ENCODE measurements around the gene GNGT2. TPM values are rescaled to one million over a fixed set of nuclear protein-coding genes. Genes with fewer than 3 reads are reported as not detected.
"Not testable (repeated sequence)": the region's sequence is repeated elsewhere in the genome, so short reads cannot be mapped to it uniquely, and the experiment has no call there.

Gene GNGT2
- total RNA-seq, 3 donors from 2014 or later = 0.48 to 0.66 TPM; not detected in 1

- Histone ChIP-seq H3K27me3 (no peaks in the 10 kb centered on the region), H3K4me1 (no peaks in the 10 kb centered on the region), H3K27ac (peak overlapping the region; percentile 93 to 94), H3K9me3 (no peaks in the 10 kb centered on the region), H3K36me3 (no peaks in the 10 kb centered on the region), H3K4me3 (peak overlapping the region; percentile 64 to 84 (median 71))
- DNase-seq (ENCODE audit: low spot score in 2 of 2) = peak; percentile 92 to 97
- peak in 1 of 3 donors; percentile 22 for TF ChIP-seq CTCF (IDR thresholded peaks at IDR 0.05)
- TF ChIP-seq POLR2A (IDR thresholded peaks at IDR 0.05) = no peak
- TF ChIP-seq POLR2AphosphoS5 (IDR thresholded peaks at IDR 0.05) = peak; percentile 55 to 92 (median 89)
- intact Hi-C loops (cut with DNase I; ENCODE audit: low total_unique reads) = loop anchor here (5.0 kb wide), 1 partner anchor 225 kb away; no protein-coding TSS in a partner anchor
These were observed 18.2 kb downstream of the GNGT2 start for GRCh38 chr17:49191917-49192741.

- no peaks in the 10 kb centered on the region for H3K9me3 ChIP-seq
- no peaks in the 10 kb centered on the region for H3K4me1 ChIP-seq
- H3K36me3 ChIP-seq = no peaks in the 10 kb centered on the region
- H3K27me3 ChIP-seq = no peaks in the 10 kb centered on the region
- H3K4me3 ChIP-seq = peak overlapping the region; percentile 64 to 84 (median 71)
- DNase-seq (ENCODE audit: low spot score in 2 of 2) = no peak
- TF ChIP-seq POLR2AphosphoS5 (IDR thresholded peaks at IDR 0.05) (no peak), POLR2A (IDR thresholded peaks at IDR 0.05) (no peak), CTCF (IDR thresholded peaks at IDR 0.05) (no peak)
- H3K27ac ChIP-seq = peak overlapping the region; percentile 93 to 94
- intact Hi-C loops (cut with DNase I; ENCODE audit: low total_unique reads) = loop anchor here (5.0 kb wide), 1 partner anchor 226 kb away; no protein-coding TSS in a partner anchor
These were observed 18.9 kb downstream of the GNGT2 start for GRCh38 chr17:49191409-49191916.

- Histone ChIP-seq H3K36me3 (no peaks in the 10 kb centered on the region), H3K27ac (no peak overlapping the region), H3K4me1 (no peaks in the 10 kb centered on the region), H3K9me3 (no peaks in the 10 kb centered on the region), H3K27me3 (no peaks in the 10 kb centered on the region), H3K4me3 (no peak overlapping the region)
- no peak for DNase-seq (ENCODE audit: low spot score in 2 of 2)
- TF ChIP-seq POLR2A (IDR thresholded peaks at IDR 0.05) = no peak
- no peak for TF ChIP-seq POLR2AphosphoS5 (IDR thresholded peaks at IDR 0.05)
- no peak for TF ChIP-seq CTCF (IDR thresholded peaks at IDR 0.05)
- intact Hi-C loops (cut with DNase I; ENCODE audit: low total_unique reads) = loop anchor here (5.0 kb wide), 1 partner anchor 226 kb away; no protein-coding TSS in a partner anchor
These were observed 19.4 kb downstream of the GNGT2 start for GRCh38 chr17:49190932-49191331.

- DNase-seq (ENCODE audit: low spot score in 2 of 2) = no peak
- H3K27me3 ChIP-seq = peaks cover 0 to 3% of the 10 kb centered on the region in 2 donors
- no peak overlapping the region for H3K27ac ChIP-seq
- no peaks in the 10 kb centered on the region for H3K36me3 ChIP-seq
- H3K4me3 ChIP-seq = no peak overlapping the region
- TF ChIP-seq POLR2A (IDR thresholded peaks at IDR 0.05) (no peak), CTCF (IDR thresholded peaks at IDR 0.05) (no peak), POLR2AphosphoS5 (IDR thresholded peaks at IDR 0.05) (no peak)
- intact Hi-C loops (cut with DNase I; ENCODE audit: low total_unique reads) = no loop called here
- peaks cover 0 to 10% of the 10 kb centered on the region in 2 donors for H3K9me3 ChIP-seq
- no peaks in the 10 kb centered on the region for H3K4me1 ChIP-seq
These were observed 23.1 kb downstream of the GNGT2 start for GRCh38 chr17:49187301-49187700.

- H3K27ac ChIP-seq; H3K4me1 ChIP-seq; H3K27me3 ChIP-seq; H3K4me3 ChIP-seq; DNase-seq (ENCODE audit: low spot score in 2 of 2); intact Hi-C loops (cut with DNase I; ENCODE audit: low total_unique reads); H3K36me3 ChIP-seq: not testable (repeated sequence)
- H3K9me3 ChIP-seq = peaks cover 0 to 10% of the 10 kb centered on the region in 2 donors
These were observed 25.0 kb downstream of the GNGT2 start for GRCh38 chr17:49185381-49185780.

GRCh38 chr17:49184522-49184921 lies 25.9 kb downstream of the GNGT2 start:
- H3K36me3 ChIP-seq; intact Hi-C loops (cut with DNase I; ENCODE audit: low total_unique reads); H3K4me1 ChIP-seq; H3K27ac ChIP-seq; H3K27me3 ChIP-seq; H3K4me3 ChIP-seq; DNase-seq (ENCODE audit: low spot score in 2 of 2): not testable (repeated sequence)
- H3K9me3 ChIP-seq = peaks cover 0 to 10% of the 10 kb centered on the region in 2 donors
